Measurements from ENCODE around the gene DHRS7. TPM values are rescaled to one million over a fixed set of nuclear protein-coding genes. Genes with fewer than 3 reads are reported as not detected.

DHRS7 gene
- total and polyA plus RNA-seq, 7 donors, result 239 to 743 (median 492) TPM

GRCh38 chr14:60161196-60162107 lies 3.7 kb downstream of the DHRS7 start:
- H3K9me3 ChIP-seq, result no peaks in the 10 kb centered on the region
- H3K4me3 ChIP-seq, result peak overlapping the region; percentile 78
- no peak for TF ChIP-seq CTCF (IDR thresholded peaks at IDR 0.05)
- H3K27ac ChIP-seq, result peak overlapping the region; percentile 93
- 12 to 31% (median 14%) methylated on average over 2 of the region's 2 CpGs for WGBS, 3 donors
- ATAC-seq, result peak; percentile 53 to 69 (median 62)
- intact Hi-C loops (cut with DNase I), result no loop called here
- H3K27me3 ChIP-seq (ENCODE audit: insufficient read depth in 3 of 3, low read length in 2 of 3), result no peaks in the 10 kb centered on the region
- DNase-seq, result peak; percentile 64 to 71
- peaks cover 0 to 7% of the 10 kb centered on the region in 2 donors for H3K36me3 ChIP-seq (ENCODE audit: insufficient read depth in 1 of 2, low read depth in 1 of 2)
- peaks cover 48% of the 10 kb centered on the region for H3K4me1 ChIP-seq

- no peaks in the 10 kb centered on the region for H3K27me3 ChIP-seq (ENCODE audit: insufficient read depth in 3 of 3, low read length in 2 of 3)
- H3K4me1 ChIP-seq, result peaks cover 55% of the 10 kb centered on the region
- intact Hi-C loops (cut with DNase I), result no loop called here
- H3K27ac ChIP-seq, result peak overlapping the region; percentile 93
- no peaks in the 10 kb centered on the region for H3K9me3 ChIP-seq
- DNase-seq (no peak), ATAC-seq (no peak)
- WGBS, 3 donors, result 88 to 90% (median 88%) methylated on average over 7 of the region's 7 CpGs
- peaks cover 2 to 12% of the 10 kb centered on the region in 2 donors for H3K36me3 ChIP-seq (ENCODE audit: insufficient read depth in 1 of 2, low read depth in 1 of 2)
- no peak for TF ChIP-seq CTCF (IDR thresholded peaks at IDR 0.05)
- H3K4me3 ChIP-seq, result peak overlapping the region; percentile 78
Measured at GRCh38 chr14:60160422-60160821, 4.8 kb downstream of the DHRS7 start.

DNA sequence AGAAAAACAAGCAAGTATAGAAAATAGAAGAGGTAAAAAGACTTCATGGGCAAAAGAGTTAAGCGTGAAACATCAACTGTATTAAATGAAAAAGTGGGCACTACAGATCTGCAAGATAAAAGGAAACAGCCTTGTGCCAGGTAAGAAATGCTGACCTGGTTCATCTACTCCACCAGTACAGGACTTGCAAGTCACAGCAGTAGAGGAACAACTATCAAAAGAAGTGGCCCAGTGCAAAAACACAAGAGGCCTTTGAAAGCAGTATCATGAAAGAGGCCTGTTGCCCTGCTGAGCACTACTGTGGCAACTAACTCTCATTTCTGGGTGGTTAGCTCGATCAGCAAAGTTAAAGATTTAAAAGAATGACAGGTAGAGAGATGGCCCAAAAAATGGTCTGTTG lies 10.5 kb downstream of the DHRS7 start:
- Histone ChIP-seq H3K9me3 (no peaks in the 10 kb centered on the region), H3K4me3 (no peak overlapping the region), H3K36me3 (ENCODE audit: insufficient read depth in 1 of 2, low read depth in 1 of 2) (peaks cover 16 to 57% of the 10 kb centered on the region in 2 donors), H3K27ac (peak overlapping the region; percentile 93), H3K27me3 (ENCODE audit: insufficient read depth in 3 of 3, low read length in 2 of 3) (no peaks in the 10 kb centered on the region), H3K4me1 (peaks cover 78% of the 10 kb centered on the region)
- ATAC-seq (no peak), DNase-seq (no peak)
- intact Hi-C loops (cut with DNase I), result loop anchor here in 1 of 2 donors (5.0 kb wide), 1 partner anchor 62 kb away; the partner anchor contains the start of gene PCNX4
- 93 to 94% (median 94%) methylated on average over 2 of the region's 2 CpGs for WGBS, 3 donors
- TF ChIP-seq CTCF (IDR thresholded peaks at IDR 0.05), result no peak

DNA sequence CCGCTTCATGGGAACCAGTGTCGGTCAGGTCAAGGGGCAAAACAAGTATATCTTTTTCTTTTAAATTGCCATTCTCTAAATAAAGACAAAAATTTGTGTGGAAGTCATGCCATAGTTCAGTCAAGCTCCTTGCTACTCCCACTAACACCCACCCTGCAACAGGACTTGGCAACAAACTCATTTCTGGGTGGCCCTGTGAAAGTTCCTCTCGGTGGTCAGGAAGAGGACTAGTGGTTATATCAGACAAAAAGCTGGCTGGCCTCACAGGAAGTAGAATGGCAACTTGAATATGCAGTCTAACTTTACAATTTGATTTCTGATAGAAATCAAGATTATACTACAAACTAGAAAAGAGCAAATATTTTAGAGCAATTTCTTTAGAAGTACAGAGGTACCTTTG lies 11.2 kb downstream of the DHRS7 start:
- Histone ChIP-seq H3K4me1 (peaks cover 71% of the 10 kb centered on the region), H3K36me3 (ENCODE audit: insufficient read depth in 1 of 2, low read depth in 1 of 2) (peaks cover 19 to 64% of the 10 kb centered on the region in 2 donors), H3K27me3 (ENCODE audit: insufficient read depth in 3 of 3, low read length in 2 of 3) (no peaks in the 10 kb centered on the region), H3K4me3 (no peak overlapping the region), H3K9me3 (no peaks in the 10 kb centered on the region), H3K27ac (peak overlapping the region; percentile 93)
- no peak for TF ChIP-seq CTCF (IDR thresholded peaks at IDR 0.05)
- ATAC-seq (no peak), DNase-seq (no peak)
- intact Hi-C loops (cut with DNase I), result no loop called here
- WGBS, 3 donors, result 83 to 86% (median 86%) methylated on average over 3 of the region's 3 CpGs
